GM12864 (cell line): ENCODE data around the gene ARHGAP23.
"Not testable (repeated sequence)": the region's sequence is repeated elsewhere in the genome, so short reads cannot be mapped to it uniquely, and the experiment has no call there.

Source experiments
- DNase-seq: peaks from one replicate; pipeline ENCODE4 v3.0.0-alpha.2; 2011; ENCODE audit warnings: low read depth
- H3K4me3 ChIP-seq: 2 replicates; pipeline ENCODE4 v1.5.1; 2011; ENCODE audit warnings: mild to moderate bottlenecking, low read depth, low read length, control low read depth
- TF ChIP-seq, protein P1 (sequence below): IDR thresholded peaks from 2 replicates; pipeline ENCODE4 v1.5.1; 2011; ENCODE audit warnings: low read depth, mild to moderate bottlenecking, moderate library complexity, low read length, control low read depth, inconsistent platforms; ENCODE audit errors: missing control alignments

ARHGAP23 gene

DNA sequence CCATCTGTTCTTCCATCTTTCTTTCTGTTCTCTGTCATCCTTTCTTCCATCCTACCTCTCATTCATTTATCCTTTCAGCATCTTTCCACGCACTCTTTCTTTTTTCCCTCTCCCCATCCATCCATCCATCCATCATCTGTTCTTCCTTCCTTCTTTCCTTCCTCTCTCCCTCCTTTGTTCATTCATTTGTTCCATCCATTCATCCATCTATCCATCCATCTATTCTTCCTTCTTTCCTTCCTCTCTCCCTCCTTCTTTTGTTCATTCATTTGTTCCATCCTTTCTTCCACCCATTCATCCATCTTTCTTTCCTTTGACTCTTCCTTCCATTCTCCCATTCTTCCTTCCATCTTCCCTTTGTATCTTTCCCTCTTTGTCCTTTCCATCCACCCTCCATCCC lies 39.2 kb downstream of the ARHGAP23 start:
- no peak for DNase-seq
- TF ChIP-seq, protein P1, sequence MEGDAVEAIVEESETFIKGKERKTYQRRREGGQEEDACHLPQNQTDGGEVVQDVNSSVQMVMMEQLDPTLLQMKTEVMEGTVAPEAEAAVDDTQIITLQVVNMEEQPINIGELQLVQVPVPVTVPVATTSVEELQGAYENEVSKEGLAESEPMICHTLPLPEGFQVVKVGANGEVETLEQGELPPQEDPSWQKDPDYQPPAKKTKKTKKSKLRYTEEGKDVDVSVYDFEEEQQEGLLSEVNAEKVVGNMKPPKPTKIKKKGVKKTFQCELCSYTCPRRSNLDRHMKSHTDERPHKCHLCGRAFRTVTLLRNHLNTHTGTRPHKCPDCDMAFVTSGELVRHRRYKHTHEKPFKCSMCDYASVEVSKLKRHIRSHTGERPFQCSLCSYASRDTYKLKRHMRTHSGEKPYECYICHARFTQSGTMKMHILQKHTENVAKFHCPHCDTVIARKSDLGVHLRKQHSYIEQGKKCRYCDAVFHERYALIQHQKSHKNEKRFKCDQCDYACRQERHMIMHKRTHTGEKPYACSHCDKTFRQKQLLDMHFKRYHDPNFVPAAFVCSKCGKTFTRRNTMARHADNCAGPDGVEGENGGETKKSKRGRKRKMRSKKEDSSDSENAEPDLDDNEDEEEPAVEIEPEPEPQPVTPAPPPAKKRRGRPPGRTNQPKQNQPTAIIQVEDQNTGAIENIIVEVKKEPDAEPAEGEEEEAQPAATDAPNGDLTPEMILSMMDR: no peak
- H3K4me3 ChIP-seq: no peak overlapping the region

DNA sequence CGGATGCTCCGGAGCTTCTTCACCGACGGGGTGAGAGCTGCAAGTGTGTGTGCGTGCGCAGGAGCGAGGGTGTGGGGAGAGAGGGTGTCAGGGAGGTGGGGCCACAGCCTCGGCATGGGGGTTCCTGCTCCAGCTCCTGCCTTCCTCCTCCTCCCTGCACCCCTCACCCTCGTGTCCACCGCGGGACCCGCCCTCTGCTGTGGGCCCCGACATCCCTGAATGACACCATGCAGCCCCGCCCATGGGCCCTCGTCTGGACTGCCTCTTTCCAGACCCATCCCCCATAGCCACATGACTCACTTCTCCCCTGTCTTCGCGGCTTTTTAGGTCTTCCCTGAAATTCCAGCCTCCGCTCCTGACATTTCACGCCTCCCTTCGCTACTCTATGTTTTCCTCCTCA lies 41.6 kb downstream of the ARHGAP23 start:
- TF ChIP-seq, protein P1: no peak
- no peak overlapping the region for H3K4me3 ChIP-seq
- no peak for DNase-seq

DNA sequence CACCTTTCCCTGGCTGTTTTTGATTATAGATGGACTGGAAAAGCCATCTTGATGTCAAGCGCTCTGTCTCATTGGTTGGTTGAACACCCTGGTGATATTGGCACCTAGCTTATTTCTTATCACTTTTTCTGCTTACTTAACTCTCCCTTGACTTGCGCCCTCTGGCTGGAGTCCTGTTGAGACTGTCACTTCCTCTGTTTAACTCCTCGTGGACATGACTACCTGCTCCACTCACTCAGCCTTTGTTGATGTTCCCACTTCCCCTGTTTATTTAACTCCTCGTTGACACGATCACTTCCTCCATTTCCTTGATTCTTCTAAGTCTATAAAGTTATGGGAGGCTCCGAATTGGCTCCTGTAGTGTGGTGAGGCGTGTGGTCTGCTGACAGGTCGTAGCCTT lies 43.0 kb downstream of the ARHGAP23 start:
- not testable (repeated sequence) for DNase-seq, H3K4me3 ChIP-seq

DNA sequence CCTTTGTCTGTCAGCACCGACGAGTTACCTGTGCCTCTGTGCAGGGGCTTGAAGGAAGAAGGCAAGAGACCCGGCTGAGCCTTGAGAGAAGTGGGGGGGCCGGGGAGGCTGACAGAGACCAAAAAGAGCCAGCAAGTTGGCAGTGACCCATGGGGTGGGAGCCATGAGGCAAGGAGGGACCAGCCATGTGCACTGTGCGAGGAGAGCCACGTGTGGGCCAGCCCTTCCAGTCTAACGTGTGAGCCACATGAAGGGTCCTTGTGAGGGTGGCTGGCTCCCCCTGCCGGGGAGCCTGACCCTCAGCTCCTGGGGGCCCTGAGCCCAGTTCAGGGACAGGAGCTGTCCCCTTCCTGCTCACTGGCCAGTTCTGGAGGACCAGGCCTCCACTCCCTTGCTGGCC lies 46.4 kb downstream of the ARHGAP23 start:
- H3K4me3 ChIP-seq, DNase-seq: not testable (repeated sequence)
- TF ChIP-seq, protein P1: peak; percentile 33

DNA sequence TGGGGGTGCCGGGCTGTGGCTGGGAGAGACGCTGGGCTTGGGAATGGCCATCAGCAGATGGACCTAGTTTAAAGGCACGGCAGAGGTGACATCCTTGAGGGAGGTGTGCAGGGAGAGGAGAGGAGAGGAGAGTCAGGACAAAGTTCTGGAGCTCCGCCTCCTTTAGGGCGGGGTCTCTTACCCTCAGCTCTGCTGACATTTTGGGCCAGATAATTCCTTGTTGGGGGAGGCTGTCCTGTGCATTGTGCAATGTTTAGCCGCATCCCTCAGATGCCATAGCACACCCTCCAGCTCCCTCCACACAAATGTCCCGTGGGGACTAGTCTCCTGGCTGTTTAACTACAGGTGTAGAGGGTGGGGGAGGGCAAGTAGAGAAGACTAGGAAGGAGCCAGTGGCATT lies 48.3 kb downstream of the ARHGAP23 start:
- no peak for DNase-seq
- TF ChIP-seq, protein P1: no peak

DNA sequence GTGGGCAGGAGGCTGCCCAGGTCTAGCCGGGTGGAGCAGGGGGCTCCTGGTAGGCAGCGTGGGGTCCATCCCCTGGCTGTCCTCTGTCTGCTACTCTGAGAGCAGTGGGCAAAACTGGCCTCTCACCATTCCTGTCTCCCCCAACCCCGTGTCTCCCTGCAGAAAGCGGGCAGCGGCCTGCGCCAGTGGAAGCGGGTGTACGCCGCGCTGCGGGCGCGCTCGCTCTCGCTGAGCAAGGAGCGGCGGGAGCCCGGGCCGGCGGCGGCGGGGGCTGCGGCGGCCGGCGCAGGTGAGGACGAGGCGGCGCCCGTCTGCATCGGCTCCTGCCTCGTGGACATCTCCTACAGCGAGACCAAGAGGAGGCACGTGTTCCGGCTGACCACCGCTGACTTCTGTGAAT lies 49.2 kb downstream of the ARHGAP23 start:
- not testable (repeated sequence) for H3K4me3 ChIP-seq, DNase-seq

More for the DNA sequence above, 48.3 kb downstream of the ARHGAP23 start:
- H3K4me3 ChIP-seq: no peak overlapping the region

DNA sequence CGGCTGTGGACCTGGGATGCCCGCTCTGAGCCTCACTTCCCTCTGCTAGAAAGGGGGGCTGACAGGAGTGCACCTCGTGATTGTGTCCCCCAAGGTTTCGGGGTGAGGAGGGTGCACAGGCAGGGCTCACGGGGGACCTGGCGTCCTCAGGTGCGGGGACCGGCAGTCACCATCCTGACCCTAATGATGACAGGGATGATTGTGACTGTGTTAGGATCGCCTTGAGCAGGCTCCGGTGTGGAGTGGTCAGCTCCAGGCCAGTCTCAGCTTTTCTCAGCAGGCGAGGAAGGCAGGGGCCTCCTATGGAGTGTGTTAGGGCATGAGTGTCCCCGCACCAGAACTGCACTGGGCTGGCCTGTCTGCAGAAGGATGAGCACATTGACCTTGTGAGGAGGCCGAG lies 49.7 kb downstream of the ARHGAP23 start:
- not testable (repeated sequence) for DNase-seq, H3K4me3 ChIP-seq

DNA sequence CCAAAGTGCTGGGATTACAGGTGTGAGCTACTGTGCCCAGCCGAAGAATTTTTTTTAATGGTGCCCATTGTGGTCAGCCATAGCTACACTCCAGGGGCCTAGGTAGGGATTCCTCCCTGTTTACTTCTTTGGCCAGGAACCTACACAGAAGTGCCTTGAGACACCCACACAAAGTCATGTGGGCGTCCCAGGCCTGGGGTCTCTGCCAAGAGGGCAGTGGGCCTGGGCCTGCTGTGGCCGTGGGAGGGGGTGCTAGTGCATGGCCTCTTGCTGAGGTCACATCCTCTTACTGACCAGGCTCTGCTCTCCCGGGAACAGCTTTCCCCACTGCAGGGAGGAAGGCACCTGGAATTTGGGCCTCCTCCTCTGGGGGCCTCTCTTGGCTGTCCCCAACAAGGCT lies 50.4 kb downstream of the ARHGAP23 start:
- DNase-seq, H3K4me3 ChIP-seq: not testable (repeated sequence)

DNA sequence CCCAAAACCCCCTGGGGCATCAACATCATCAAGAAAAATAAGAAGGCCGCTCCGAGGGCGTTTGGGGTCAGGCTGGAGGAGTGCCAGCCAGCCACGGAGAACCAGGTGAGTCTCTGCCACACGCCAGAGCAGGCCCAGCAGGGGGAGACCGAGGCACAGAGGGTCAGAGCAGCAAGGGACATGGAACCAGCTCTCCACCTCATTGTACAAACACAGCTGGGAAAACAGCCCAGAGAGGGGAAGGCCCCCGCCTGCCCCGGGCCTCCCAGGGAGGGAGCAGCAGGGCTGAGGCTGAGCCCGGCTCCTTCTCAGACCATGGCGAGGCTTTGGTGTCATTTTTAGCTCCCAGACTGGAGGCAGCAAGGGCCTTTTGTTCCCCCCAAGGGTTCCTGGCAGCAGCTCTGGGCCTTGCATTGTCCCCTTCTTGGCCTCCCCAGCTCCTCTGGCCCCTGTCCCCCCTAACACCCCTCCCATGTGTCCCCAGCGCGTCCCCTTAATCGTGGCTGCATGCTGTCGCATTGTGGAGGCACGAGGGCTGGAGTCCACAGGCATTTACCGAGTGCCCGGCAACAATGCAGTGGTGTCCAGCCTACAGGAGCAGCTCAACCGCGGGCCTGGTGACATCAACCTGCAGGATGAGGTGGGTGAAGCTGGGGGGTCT lies 53.9 kb downstream of the ARHGAP23 start:
- DNase-seq, H3K4me3 ChIP-seq: not testable (repeated sequence)

DNA sequence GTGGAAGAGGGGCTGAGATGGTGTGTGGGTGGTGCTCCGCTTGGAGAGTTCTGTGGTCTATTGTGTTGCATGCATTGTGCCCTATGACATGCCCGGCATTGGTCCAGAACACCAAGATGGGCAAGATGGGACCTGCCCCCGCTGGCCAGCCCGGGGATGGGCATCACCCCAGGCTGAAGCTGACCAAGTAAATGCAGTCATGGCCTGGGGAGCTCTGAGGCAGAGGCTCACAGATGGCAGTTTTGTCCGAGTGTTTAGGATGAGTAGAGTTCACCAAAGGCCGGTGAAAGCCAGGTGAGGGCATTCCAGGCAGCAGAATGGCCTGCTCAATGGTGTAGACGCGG lies 54.4 kb downstream of the ARHGAP23 start:
- not testable (repeated sequence) for H3K4me3 ChIP-seq, DNase-seq
